Measurements from ENCODE around the gene RABGGTA.

The RABGGTA gene

DNA sequence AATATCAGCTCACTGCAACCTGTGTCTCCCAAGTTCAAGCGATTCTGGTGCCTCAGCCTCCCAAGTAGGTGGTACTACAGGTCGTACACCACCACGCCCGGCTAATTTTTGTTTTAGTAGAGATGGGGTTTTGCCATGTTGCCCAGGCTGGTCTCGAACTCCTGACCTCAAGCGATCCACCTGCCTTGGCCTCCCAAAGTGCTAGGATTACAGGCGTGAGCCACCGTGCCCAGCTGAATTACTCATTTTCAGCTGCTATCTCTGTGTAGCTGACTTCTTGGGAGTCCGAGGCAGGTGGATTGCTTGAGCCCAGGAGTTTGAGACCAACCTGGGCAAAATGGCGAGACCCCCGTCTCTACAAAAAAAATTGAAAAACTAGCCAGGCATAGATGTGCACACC, 26.0 kb downstream of the RABGGTA start:
- in situ Hi-C loops (cut with MboI; ENCODE audit: low sequenced_read_pairs), result loop anchor here (10.0 to 25.0 kb wide), 2 partner anchors 49 to 192 kb away; partner anchors contain the start of genes CBLN3, DHRS1, KHNYN and NOP9

DNA sequence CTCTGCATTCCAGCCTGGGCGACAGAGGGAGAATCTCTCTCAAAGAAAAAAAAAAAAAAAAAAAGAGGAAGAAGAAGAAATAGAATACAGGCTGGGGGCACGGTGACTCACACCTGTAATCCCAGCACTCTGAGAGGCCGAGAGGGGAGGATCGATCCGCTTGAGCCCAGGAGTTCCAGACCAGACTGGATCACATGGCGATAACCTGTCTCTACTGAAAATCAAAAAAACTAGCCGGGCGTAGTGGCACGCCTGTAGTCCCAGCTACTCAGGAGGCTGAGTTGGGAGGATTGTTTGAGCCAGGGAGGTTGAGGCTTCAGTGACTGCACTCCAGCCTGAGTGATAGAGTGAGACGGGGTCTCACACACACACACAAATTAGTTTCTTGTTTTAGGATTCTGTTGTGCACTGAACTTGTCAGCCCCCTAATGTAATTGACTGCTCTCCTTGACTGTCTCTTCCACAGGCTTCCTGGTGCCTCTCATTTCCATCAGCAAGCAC, 28.0 kb downstream of the RABGGTA start:
- in situ Hi-C loops (cut with MboI; ENCODE audit: low sequenced_read_pairs), result loop anchor here (10.0 to 25.0 kb wide), 2 partner anchors 51 to 194 kb away; partner anchors contain the start of genes CBLN3, DHRS1, KHNYN and NOP9

DNA sequence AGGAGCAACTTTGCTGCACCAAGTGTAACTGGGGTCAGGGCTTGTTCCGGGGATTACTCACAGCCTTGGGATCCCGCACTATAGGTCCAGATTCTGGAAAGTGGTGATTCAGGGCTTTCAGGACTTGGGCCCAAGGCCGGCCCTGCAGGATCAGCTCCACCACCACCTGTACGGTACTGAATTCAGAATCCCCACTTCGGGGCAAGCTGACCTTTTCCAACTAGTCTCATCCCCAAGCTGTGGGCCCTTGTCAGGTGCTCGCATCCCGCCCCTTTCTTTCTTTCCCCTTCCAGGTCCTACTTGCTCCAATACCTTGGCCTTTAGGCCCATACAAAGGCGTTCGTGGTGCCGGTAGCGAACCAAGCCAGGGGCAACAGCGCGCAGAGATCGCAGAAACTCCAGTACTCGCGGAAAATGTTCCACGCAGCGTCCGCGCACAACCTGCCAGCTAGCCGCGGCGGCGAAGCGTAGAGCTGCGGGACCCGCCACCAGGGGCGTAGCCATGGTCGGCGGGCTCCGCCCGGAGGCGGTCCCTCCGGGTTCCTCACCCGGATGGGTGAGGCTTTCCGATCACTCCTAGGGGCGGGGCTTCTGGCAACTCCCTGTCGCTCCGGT, 29.5 kb downstream of the RABGGTA start:
- in situ Hi-C loops (cut with MboI; ENCODE audit: low sequenced_read_pairs), result loop anchor here (10.0 to 25.0 kb wide), 2 partner anchors 53 to 195 kb away; partner anchors contain the start of genes CBLN3, DHRS1, KHNYN and NOP9

DNA sequence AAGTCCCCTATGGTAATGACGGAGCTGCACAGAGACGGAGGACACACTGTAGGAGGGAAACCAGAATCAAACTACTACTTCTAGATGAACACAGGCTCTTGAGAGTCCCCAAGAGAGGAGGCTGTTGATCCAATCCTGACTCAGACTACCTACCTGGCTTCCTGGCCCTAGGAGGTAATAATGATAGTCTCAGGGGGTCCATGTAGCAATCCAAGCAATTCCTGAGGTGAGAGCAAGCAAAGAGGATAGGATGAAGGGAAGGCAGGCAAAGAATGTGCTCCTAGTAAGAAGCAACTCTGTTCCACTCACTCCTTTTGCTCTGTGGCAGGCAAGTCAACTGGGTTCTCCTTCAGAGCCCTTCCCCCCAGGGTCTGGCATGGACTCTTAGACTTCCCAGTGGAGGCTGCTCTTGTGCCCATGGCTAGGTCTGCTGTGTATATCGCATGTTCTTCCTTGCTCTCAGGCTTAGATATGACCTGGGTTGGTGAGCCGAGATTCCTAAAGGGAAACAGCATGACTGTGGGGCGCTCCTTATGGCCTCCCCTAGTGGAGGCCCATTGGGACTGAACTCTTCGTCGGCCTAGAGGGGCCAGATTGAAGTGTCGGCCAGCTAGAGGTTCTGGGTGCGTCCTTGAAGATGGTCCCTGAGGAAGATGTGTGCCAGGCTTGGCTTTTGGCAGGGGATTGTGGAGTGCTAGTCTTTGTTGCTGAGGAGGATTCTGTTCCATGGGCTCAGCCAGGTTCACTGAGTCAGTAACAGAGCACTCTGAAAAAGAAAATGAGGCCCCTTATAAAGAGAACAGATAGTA, 31.1 kb downstream of the RABGGTA start:
- in situ Hi-C loops (cut with MboI; ENCODE audit: low sequenced_read_pairs), result loop anchor here (10.0 to 25.0 kb wide), 2 partner anchors 54 to 197 kb away; partner anchors contain the start of genes CBLN3, DHRS1, KHNYN and NOP9

DNA sequence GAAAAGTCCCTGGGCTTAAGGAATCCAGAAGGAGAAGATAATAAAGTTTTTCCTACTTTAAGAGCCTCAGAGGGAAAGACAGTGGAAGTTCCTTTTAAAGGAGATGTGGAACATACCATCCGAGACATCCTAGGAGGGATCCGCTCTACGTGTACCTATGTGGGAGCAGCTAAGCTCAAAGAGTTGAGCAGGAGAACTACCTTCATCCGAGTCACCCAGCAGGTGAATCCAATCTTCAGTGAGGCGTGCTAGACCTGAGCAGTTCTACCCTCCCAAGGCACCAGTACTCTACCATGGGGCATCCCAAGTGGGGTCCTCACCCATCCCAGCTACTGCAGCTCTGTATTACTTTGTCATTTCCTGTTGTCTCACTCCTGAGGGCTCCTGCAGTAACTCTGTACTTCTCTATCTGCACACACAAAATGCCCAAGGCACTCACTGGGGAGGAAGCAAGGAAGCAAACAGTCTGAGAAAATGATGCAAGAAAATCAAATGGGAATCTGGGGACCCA, 32.8 kb downstream of the RABGGTA start:
- in situ Hi-C loops (cut with MboI; ENCODE audit: low sequenced_read_pairs), result loop anchor here (25.0 kb wide), 1 partner anchor 199 kb away; the partner anchor contains the start of genes CBLN3, KHNYN and SDR39U1

DNA sequence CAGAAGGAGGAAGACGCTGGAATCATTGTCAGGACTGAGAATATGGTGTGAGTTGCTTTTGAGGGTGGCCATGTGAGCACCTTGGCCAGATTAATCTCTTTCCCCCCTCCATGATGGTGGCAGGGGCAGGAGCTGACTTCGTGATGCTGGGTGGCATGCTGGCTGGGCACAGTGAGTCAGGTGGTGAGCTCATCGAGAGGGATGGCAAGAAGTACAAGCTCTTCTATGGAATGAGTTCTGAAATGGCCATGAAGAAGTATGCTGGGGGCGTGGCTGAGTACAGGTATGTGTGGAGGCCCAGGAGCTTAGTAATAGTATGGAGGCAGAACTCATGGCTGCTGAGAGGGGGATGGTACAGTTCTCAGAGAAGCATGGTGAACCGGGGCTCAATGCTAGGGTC, 33.3 kb downstream of the RABGGTA start:
- in situ Hi-C loops (cut with MboI; ENCODE audit: low sequenced_read_pairs), result loop anchor here (25.0 kb wide), 1 partner anchor 199 kb away; the partner anchor contains the start of genes CBLN3, KHNYN and SDR39U1

DNA sequence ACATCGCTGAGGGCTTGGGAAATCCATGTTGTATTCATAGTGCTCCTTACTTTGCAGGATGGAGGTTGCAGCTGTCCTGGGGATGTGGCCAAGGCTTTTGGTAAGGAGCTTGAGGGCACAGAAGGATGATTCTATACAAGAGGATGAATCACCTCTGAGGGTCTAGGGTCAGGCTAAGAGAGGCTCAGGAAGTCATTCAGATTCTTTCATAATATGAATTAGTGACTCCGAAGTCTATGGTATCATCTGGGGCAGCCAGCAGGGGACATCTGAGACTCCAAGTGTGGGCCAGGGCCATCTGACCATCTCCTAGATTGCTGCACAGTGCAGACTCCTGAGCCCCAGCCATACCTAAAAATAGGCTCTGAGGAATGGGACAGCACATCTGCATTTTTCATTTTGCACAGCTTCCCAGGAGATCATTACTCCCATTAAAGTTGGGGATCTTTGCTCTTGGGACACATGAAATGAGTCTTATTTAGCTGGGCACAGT, 33.9 kb downstream of the RABGGTA start:
- in situ Hi-C loops (cut with MboI; ENCODE audit: low sequenced_read_pairs), result loop anchor here (25.0 kb wide), 1 partner anchor 200 kb away; the partner anchor contains the start of genes CBLN3, KHNYN and SDR39U1

DNA sequence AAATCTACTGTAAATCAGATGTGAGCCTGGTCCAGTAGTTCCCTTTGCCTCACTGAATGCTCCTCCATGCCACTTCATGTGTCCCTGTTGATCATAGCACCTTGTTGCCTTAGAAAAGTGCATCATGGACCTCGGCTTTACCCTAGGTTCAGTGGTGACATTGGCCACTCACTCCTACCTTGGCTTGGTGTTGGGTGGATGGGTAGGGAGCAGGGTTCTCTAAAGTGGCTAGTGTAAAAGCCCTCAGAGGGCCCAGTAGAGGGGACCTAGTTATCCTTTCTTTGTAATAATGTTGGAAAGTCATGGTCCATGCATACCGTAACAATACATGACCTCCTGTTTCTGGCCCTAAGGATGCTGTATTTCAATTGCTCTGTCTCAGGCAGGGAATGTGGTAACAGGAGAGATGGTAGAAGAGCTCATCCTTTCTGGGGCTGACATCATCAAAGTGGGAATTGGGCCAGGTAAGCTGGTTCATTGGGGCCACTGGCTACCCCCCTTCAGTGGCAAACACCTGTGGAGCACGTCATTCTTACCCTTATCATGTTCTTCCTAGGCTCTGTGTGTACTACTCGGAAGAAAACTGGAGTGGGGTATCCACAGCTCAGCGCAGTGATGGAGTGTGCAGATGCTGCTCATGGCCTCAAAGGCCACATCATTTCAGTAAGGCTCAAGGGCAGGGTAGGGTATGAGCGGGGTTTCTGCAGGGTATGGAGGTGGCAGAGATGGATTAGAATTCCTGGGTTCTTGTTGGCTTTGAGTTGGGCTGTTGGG, 34.5 kb downstream of the RABGGTA start:
- in situ Hi-C loops (cut with MboI; ENCODE audit: low sequenced_read_pairs), result loop anchor here (25.0 kb wide), 1 partner anchor 200 kb away; the partner anchor contains the start of genes CBLN3, KHNYN and SDR39U1

DNA sequence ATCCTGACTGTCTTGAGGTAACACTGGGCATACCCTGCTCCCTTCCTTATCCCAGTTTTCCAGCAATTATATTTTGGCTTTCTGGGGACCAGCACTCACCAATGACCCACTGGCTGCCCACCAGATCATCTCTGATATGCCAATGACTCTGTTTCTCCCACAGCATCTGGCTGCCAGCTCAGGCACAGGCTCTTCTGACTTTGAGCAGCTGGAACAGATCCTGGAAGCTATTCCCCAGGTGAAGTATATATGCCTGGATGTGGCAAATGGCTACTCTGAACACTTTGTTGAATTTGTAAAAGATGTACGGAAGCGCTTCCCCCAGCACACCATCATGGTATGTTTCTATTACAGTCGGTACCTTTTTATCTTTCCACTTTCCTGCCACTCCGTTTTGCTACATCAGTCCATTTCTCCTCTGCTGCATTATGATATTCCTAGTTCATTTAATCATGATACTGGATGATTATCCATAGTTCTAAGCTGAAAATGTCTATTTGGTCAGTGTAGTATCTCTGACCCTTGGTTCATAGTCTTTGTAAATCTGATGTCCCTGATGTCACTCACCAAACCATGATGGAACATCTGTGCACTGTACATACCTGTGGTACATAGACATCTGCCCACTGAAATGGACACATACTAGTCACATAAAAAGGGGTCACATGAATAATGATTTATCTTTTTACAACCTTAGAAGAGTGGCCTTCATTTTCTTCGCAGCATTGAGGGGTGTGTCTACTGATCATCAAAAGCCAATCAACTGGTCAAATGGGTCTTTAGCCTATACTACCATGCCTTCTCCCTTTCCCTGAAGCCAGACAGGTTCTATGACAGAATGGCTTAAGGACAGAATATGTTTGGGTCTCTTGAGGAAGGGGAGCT, 35.4 kb downstream of the RABGGTA start:
- in situ Hi-C loops (cut with MboI; ENCODE audit: low sequenced_read_pairs), result loop anchor here (25.0 kb wide), 1 partner anchor 201 kb away; the partner anchor contains the start of genes CBLN3, KHNYN and SDR39U1

DNA sequence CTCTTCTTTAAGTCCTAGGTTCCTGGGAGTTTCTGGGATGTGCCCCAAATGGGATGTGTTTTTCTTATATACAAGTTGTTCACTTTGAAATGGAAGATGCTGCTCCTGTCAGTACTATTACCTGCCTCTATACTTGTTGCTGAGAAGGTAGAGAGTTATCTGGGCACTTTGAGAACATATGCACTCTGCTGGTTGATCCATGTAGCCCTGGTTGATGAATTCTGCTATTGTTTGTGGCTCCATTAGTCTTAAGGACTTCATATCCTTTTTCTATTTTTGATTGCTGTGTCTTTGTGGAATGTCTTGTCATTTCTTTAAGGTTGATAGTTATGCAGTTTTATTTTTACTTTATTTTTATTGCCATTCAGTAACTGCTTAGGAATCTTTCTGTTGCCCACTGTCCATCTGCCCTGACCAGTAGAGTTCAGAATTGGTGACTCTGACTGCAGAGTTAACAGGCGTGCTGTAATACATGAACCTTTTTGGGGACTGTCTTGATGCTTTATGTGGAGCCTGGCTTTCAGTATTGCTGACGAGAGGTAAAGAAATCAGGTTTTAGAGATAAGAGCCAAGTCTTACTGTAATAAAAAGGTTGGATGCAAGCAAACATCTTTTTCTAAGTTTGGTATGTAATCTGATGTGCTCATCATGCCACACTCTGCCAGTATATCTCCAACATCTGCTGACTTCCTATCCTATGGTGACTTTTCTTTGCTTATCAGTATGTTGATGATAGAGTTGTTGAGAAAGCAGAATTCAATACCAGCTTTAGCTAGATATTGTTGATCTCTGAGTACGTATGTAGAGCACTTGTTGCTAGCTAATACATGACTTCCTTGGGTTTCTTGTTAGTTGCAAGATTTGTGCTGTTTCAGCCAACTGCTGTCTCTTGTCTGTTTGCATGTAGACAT, 37.0 kb downstream of the RABGGTA start:
- in situ Hi-C loops (cut with MboI; ENCODE audit: low sequenced_read_pairs), result loop anchor here (25.0 kb wide), 1 partner anchor 203 kb away; the partner anchor contains the start of genes CBLN3, KHNYN and SDR39U1

DNA sequence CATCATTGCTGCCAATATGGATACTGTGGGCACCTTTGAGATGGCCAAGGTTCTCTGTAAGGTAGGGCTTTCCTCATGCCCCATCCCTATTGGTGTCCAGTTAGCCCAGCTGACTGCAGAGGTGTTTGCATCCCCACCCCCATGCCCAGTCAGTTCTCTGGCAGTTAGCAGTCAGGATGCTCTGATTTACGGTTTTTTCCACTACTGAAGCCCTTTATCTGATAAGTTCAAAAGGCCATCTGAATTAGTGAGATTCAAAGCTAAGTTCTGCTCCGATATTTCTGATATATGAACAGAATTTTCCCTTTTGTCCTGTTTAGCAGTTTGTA, 37.9 kb downstream of the RABGGTA start:
- in situ Hi-C loops (cut with MboI; ENCODE audit: low sequenced_read_pairs), result loop anchor here (25.0 kb wide), 1 partner anchor 204 kb away; the partner anchor contains the start of genes CBLN3, KHNYN and SDR39U1

DNA sequence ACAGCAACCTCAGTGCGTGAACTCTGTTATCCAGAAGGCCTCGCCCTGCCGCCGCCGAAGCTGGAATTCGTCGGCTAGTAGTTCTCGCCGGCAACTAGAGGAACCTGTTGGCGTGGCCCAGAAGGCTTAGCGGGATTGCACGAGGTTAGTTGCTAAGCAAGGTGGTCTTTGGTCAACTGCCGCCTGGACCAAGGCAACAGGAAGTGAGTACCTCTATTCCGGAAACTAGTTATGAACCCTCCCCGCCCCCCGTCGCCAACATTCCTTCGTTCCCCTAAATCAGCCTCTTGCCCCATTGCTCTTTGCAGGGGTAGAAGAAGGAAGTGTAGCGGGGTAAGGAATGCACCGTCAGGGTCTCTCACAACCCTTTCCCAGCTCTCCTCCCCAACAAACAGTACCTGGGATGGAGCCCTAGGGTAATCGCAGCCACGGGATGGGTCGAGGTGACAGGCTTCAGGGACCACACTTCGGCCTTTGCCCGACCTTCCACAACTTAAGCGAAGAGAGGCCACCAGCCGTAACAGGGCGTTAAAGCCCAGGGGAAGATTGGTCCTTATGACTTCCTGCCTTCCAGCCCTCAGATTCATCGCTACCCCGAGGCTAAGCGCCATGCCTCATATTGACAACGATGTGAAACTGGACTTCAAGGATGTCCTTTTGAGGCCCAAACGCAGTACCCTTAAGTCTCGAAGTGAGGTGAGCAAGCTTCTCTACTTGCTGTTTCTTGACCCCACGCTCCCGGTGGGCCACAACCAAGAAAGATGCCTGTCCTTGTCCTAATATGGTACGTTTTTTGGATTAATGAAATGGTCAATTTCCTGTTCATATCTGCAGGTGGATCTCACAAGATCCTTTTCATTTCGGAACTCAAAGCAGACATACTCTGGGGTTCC, 38.5 kb downstream of the RABGGTA start, which contains the start of gene GMPR2:
Gene GMPR2, plus strand, starts transcription at position 285 of the 893 bp plus-strand sequence. Its CDS starts 325 bp downstream, at position 610.
- in situ Hi-C loops (cut with MboI; ENCODE audit: low sequenced_read_pairs), result loop anchor here (25.0 kb wide), 1 partner anchor 204 kb away; the partner anchor contains the start of genes CBLN3, KHNYN and SDR39U1

DNA sequence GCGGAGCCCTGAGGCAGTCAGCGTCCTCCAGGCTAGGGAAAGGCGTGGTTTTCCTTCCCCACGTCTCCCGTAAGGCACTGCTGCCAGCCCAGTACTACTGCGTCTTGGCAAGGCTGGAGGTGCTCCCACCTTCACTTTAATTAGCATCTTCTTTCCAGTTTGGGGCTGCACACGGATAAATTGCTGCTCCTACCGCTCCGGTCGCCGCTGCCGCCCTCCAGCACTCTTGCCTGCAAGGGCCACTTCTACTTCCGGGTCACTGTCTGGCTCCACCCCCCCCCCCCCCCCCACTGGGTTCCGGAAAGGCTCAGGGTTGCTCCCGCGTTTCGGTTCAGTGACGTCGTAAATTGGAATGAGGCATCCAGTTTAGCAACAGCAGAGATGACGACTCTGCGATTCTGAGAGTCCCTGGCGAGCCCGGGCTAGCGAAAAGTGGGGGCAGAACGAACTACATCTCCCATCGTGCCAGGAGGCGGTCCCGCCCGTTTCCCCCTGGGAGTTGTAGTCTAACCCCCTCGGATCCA, 39.2 kb downstream of the RABGGTA start, which contains the start of gene NEDD8:
Gene NEDD8, minus strand, starts transcription at position 247 of the 524 bp plus-strand sequence. Its CDS starts 100 bp downstream, at position 147.
- in situ Hi-C loops (cut with MboI; ENCODE audit: low sequenced_read_pairs), result loop anchor here (25.0 kb wide), 1 partner anchor 205 kb away; the partner anchor contains the start of genes CBLN3, KHNYN and SDR39U1

DNA sequence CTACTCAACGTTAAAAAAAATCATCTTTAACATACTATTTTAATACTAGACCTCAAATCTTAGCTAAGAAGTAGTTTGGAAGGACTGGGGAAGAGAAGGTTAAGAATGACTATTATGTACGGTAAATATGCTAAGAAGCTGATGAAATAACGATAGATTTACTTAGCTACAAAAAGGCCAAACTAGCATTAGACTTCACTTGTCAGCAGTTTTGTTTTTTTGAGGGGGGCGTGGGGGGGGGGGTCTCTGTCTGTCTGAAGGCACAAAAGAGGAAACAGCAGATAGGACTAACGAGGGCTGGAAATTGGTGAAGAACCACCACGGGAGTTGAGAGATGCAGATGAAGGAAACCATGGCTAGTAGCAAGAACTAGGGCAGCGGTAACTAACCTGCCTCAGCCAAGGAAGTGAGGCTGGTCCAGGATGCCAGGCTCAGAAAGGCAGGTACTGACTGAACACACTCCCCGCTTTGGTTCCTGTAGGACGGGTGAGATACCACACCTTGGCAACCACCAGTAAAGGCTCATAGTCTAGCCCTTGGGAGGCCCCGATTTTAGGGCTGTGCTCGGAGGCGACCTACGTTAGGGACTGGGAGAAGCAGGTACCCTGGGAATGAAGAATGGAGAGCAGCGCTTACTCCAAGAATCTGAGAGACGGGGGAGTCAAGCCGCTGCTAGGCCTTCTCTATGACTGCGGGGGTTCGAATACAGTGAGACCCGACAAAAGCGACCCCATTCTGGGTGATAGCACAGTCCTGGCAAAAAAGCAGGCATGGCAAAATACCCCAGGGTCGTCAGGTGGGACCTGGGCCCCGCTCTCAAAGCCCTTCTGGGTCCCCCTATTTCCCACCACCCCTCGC, 39.9 kb downstream of the RABGGTA start:
- in situ Hi-C loops (cut with MboI; ENCODE audit: low sequenced_read_pairs), result loop anchor here (25.0 kb wide), 1 partner anchor 206 kb away; the partner anchor contains the start of genes CBLN3, KHNYN and SDR39U1

DNA sequence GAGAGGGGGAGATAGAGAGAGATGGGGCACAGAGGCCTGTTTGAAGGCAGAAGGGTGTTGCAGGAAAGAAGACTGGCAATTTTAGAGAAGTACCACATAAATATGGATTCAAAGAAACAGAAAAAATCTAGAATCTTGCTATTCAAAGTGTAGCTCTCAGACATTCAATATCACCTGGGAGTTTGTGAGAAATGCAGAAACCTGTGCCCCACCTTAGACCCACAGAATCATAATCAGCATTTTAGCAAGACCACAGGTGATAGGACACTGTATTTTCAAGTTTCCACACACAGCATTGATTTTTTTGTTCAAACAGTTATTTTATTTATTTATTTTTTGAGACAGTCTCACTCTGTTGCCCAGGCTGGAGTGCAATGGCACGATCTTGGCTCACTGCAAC, 42.5 kb downstream of the RABGGTA start:
- in situ Hi-C loops (cut with MboI; ENCODE audit: low sequenced_read_pairs), result loop anchor here (25.0 kb wide), 1 partner anchor 208 kb away; the partner anchor contains the start of genes CBLN3, KHNYN and SDR39U1
